ENCODE data around the gene HERPUD1.

DNA sequence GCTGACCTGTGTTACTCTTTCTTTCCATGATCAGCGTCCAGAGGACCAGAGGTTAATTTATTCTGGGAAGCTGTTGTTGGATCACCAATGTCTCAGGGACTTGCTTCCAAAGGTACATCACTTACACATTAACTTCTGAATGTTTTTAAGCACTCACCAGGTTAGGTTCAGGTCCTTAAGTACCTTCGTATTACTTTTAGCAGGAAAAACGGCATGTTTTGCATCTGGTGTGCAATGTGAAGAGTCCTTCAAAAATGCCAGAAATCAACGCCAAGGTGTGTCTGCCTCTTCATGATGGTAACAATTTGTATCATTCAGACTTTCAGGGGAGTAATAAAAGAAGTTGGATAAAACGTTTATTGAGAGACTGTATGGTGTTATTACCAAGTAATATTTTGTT is 3.3 kb downstream of the HERPUD1 start:
- TF ChIP-seq POLR2A (IDR thresholded peaks at IDR 0.05; ENCODE audit: insufficient read depth in 1 of 2, low read depth in 2 of 2, low read length in 2 of 2) (peak in 1 of 2 experiments; percentile 55; a peak in 2 of 4 replicates), ZFAT (CRISPR knock-in tag; conservative IDR thresholded peaks at IDR 0.05) (no peak), KDM5B (CRISPR knock-in tag; IDR thresholded peaks at IDR 0.05; ENCODE audit: borderline replicate concordance) (no peak), HES4 (CRISPR knock-in tag; IDR thresholded peaks at IDR 0.05; ENCODE audit: borderline replicate concordance) (no peak), ZNF879 (CRISPR knock-in tag; IDR thresholded peaks at IDR 0.05) (no peak), RAD51 (IDR thresholded peaks at IDR 0.05; ENCODE audit: borderline replicate concordance) (no peak), ZNF530 (CRISPR knock-in tag; IDR thresholded peaks at IDR 0.05; ENCODE audit: low read depth) (no peak), TAF1 (CRISPR knock-in tag; IDR thresholded peaks at IDR 0.05) (no peak), TP53 (CRISPR knock-in tag; conservative IDR thresholded peaks at IDR 0.05) (no peak), CENPX (CRISPR knock-in tag; IDR thresholded peaks at IDR 0.05) (no peak), JUN (CRISPR knock-in tag; IDR thresholded peaks at IDR 0.05) (no peak)
- TF ChIP-seq, protein P1, sequence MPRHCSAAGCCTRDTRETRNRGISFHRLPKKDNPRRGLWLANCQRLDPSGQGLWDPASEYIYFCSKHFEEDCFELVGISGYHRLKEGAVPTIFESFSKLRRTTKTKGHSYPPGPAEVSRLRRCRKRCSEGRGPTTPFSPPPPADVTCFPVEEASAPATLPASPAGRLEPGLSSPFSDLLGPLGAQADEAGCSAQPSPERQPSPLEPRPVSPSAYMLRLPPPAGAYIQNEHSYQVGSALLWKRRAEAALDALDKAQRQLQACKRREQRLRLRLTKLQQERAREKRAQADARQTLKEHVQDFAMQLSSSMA (CRISPR knock-in tag; IDR thresholded peaks at IDR 0.05), result no peak
- TF ChIP-seq, protein P2, sequence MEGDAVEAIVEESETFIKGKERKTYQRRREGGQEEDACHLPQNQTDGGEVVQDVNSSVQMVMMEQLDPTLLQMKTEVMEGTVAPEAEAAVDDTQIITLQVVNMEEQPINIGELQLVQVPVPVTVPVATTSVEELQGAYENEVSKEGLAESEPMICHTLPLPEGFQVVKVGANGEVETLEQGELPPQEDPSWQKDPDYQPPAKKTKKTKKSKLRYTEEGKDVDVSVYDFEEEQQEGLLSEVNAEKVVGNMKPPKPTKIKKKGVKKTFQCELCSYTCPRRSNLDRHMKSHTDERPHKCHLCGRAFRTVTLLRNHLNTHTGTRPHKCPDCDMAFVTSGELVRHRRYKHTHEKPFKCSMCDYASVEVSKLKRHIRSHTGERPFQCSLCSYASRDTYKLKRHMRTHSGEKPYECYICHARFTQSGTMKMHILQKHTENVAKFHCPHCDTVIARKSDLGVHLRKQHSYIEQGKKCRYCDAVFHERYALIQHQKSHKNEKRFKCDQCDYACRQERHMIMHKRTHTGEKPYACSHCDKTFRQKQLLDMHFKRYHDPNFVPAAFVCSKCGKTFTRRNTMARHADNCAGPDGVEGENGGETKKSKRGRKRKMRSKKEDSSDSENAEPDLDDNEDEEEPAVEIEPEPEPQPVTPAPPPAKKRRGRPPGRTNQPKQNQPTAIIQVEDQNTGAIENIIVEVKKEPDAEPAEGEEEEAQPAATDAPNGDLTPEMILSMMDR (CRISPR knock-in tag; IDR thresholded peaks at IDR 0.05), result no peak
